ENCODE measurements around the gene VWA7. TPM values are rescaled to one million over a fixed set of nuclear protein-coding genes. Genes with fewer than 3 reads are reported as not detected.

The VWA7 gene
- total RNA-seq, 2 donors from 2014 or later: 0.64 to 0.95 TPM

DNA sequence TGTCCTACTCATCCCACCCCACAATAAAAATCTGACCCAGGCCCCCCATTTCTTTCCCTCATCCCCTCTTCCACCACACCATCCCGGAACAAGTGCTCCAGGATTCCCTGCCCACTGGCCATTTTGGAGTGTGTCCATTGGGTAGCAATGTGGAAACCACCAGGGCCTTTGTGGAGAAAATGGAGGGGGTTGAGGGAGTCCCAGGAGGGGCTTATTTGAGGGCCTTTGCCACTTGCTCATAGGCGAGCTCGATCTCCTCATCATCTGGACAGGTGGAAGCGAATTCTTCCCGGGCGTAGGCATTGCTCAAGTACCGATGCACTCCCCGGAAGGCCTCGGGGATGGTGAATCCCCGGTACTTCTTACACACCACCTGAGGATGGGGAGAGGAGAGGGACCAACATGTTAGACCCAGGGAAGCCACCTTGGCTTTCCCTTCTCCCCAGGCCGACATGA is 46.5 kb downstream of the VWA7 start:
- no peaks in the 10 kb centered on the region for H3K9me3 Mint-ChIP-seq
- WGBS, 2 experiments (ENCODE audit: insufficient coverage in 1 of 2, insufficient read length in 1 of 2): 73 to 88% methylated on average over 2 to 11 of the region's 11 CpGs
- DNase-seq: peak; percentile 58
- no peaks in the 10 kb centered on the region for H3K27me3 Mint-ChIP-seq (ENCODE audit: insufficient read depth)
- Histone ChIP-seq H3K4me3 (ENCODE audit: low read length) (peak overlapping the region; percentile 88), H3K36me3 (ENCODE audit: control insufficient read depth, insufficient read depth, low read length) (peaks cover 73% of the 10 kb centered on the region), H3K27ac (ENCODE audit: low read depth, low read length) (no peak overlapping the region), H3K4me1 (ENCODE audit: control insufficient read depth, insufficient read depth, low read length) (peaks cover 5% of the 10 kb centered on the region), H3K27me3 (ENCODE audit: control insufficient read depth, insufficient read depth, low read length, poor library complexity, severe bottlenecking) (no peaks in the 10 kb centered on the region), H3K9me3 (ENCODE audit: control insufficient read depth, low read length) (no peaks in the 10 kb centered on the region), H3K9ac (ENCODE audit: extremely low read depth, low read length, poor library complexity, severe bottlenecking) (no peak overlapping the region)
- peak overlapping the region; percentile 97 for H3K27ac Mint-ChIP-seq
- H3K4me1 Mint-ChIP-seq: peaks cover 19% of the 10 kb centered on the region
- H3K4me3 Mint-ChIP-seq: peak overlapping the region; percentile 92
- H3K36me3 Mint-ChIP-seq (ENCODE audit: low read depth): peaks cover 65% of the 10 kb centered on the region
- TF ChIP-seq, protein P1, sequence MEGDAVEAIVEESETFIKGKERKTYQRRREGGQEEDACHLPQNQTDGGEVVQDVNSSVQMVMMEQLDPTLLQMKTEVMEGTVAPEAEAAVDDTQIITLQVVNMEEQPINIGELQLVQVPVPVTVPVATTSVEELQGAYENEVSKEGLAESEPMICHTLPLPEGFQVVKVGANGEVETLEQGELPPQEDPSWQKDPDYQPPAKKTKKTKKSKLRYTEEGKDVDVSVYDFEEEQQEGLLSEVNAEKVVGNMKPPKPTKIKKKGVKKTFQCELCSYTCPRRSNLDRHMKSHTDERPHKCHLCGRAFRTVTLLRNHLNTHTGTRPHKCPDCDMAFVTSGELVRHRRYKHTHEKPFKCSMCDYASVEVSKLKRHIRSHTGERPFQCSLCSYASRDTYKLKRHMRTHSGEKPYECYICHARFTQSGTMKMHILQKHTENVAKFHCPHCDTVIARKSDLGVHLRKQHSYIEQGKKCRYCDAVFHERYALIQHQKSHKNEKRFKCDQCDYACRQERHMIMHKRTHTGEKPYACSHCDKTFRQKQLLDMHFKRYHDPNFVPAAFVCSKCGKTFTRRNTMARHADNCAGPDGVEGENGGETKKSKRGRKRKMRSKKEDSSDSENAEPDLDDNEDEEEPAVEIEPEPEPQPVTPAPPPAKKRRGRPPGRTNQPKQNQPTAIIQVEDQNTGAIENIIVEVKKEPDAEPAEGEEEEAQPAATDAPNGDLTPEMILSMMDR (conservative IDR thresholded peaks at IDR 0.05): no peak

DNA sequence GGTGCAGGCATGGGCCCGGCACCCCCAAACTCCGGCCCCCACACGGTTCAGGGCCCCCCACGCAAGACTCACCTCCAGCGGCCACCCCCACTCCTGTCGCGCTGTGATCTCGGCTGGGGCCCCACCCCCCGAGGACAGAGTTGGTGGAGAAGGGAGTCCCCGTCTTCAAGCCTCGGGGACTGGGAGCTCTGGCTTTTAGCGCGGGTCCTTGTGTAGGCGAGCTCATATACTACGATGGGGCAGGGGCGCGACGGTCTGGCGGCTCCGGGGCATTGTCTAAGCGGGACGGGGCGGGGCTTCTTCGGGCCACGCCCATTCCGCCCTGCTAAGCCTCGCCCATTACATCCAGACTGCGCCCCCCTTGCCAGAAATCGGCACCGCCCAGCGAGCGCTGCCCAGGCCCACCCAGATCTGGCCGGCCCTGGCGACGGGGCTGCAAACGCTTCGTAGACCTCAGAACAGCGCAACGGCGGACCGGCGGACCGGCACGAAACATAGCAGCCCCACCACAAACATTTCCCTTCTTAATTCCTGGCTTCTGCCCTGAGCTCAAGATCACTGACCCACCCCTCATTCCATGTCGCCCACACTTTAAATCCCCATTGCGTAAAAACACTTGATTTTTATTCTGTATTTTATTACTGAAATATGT is 47.0 kb downstream of the VWA7 start:
- Histone ChIP-seq H3K4me1 (ENCODE audit: control insufficient read depth, insufficient read depth, low read length) (peaks cover 5% of the 10 kb centered on the region), H3K27ac (ENCODE audit: low read depth, low read length) (peak overlapping the region; percentile 97), H3K27me3 (ENCODE audit: control insufficient read depth, insufficient read depth, low read length, poor library complexity, severe bottlenecking) (no peaks in the 10 kb centered on the region), H3K4me3 (ENCODE audit: low read length) (peak overlapping the region; percentile 88), H3K36me3 (ENCODE audit: control insufficient read depth, insufficient read depth, low read length) (peaks cover 76% of the 10 kb centered on the region), H3K9me3 (ENCODE audit: control insufficient read depth, low read length) (no peaks in the 10 kb centered on the region), H3K9ac (ENCODE audit: extremely low read depth, low read length, poor library complexity, severe bottlenecking) (peak overlapping the region; percentile 84)
- TF ChIP-seq, protein P1 (conservative IDR thresholded peaks at IDR 0.05): no peak
- peak overlapping the region; percentile 97 for H3K27ac Mint-ChIP-seq
- no peaks in the 10 kb centered on the region for H3K27me3 Mint-ChIP-seq (ENCODE audit: insufficient read depth)
- peak; percentile 97 for DNase-seq
- H3K4me1 Mint-ChIP-seq: peaks cover 19% of the 10 kb centered on the region
- WGBS, 2 experiments (ENCODE audit: insufficient coverage in 1 of 2, insufficient read length in 1 of 2): 1% methylated on average over 26 to 43 of the region's 46 CpGs
- H3K9me3 Mint-ChIP-seq: no peaks in the 10 kb centered on the region
- H3K36me3 Mint-ChIP-seq (ENCODE audit: low read depth): peaks cover 67% of the 10 kb centered on the region
- H3K4me3 Mint-ChIP-seq: peak overlapping the region; percentile 92

DNA sequence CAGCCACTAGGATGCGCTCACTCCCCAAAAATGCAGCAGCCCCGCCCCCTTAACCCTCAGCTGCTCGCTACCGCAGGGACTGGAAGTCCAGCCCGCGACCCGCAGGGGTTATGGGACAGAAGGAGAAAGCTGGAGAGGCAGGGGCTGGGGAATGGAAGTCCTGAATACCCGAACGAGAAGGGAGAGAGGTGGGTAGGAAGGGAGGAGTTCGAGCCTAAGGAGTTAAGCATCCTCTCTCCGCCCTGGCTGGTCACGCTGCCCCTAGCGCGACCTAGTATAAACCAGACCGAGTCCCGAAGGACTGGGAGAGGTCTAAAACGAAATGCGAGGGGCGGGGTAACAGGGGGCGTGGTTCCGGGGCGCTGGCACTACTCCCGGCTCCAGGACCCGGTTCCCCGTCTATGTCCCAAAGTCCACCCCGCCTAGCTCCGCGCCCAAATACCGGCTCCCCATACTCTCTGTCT is 47.6 kb downstream of the VWA7 start:
- Histone ChIP-seq H3K9ac (ENCODE audit: extremely low read depth, low read length, poor library complexity, severe bottlenecking) (peak overlapping the region; percentile 84), H3K9me3 (ENCODE audit: control insufficient read depth, low read length) (no peaks in the 10 kb centered on the region), H3K4me1 (ENCODE audit: control insufficient read depth, insufficient read depth, low read length) (peaks cover 4% of the 10 kb centered on the region), H3K4me3 (ENCODE audit: low read length) (peak overlapping the region; percentile 88), H3K27ac (ENCODE audit: low read depth, low read length) (peak overlapping the region; percentile 97), H3K36me3 (ENCODE audit: control insufficient read depth, insufficient read depth, low read length) (peaks cover 75% of the 10 kb centered on the region), H3K27me3 (ENCODE audit: control insufficient read depth, insufficient read depth, low read length, poor library complexity, severe bottlenecking) (no peaks in the 10 kb centered on the region)
- Mint-ChIP-seq H3K4me1 (peaks cover 19% of the 10 kb centered on the region), H3K4me3 (peak overlapping the region; percentile 92), H3K9me3 (no peaks in the 10 kb centered on the region), H3K27ac (peak overlapping the region; percentile 97), H3K36me3 (ENCODE audit: low read depth) (peaks cover 67% of the 10 kb centered on the region), H3K27me3 (ENCODE audit: insufficient read depth) (no peaks in the 10 kb centered on the region)
- WGBS, 2 experiments (ENCODE audit: insufficient coverage in 1 of 2, insufficient read length in 1 of 2): 0% methylated on average over 11 to 29 of the region's 29 CpGs
- TF ChIP-seq, protein P1 (conservative IDR thresholded peaks at IDR 0.05): no peak
- DNase-seq: peak; percentile 97
